GM19043 (cell line): ENCODE measurements around the gene UVRAG.

Experiments used
- ATAC-seq: cut with Tn5 transposase; IDR thresholded peaks from one replicate; pipeline ENCODE4 v1.9.1; 2021; ENCODE audit warnings: low read depth; ENCODE audit not compliant: unreplicated experiment

UVRAG gene

GRCh38 chr11:76156971-76157427 lies 342.0 kb downstream of the UVRAG start:
- ATAC-seq, result no peak

GRCh38 chr11:76157891-76158290 lies 342.9 kb downstream of the UVRAG start:
- no peak for ATAC-seq

DNA sequence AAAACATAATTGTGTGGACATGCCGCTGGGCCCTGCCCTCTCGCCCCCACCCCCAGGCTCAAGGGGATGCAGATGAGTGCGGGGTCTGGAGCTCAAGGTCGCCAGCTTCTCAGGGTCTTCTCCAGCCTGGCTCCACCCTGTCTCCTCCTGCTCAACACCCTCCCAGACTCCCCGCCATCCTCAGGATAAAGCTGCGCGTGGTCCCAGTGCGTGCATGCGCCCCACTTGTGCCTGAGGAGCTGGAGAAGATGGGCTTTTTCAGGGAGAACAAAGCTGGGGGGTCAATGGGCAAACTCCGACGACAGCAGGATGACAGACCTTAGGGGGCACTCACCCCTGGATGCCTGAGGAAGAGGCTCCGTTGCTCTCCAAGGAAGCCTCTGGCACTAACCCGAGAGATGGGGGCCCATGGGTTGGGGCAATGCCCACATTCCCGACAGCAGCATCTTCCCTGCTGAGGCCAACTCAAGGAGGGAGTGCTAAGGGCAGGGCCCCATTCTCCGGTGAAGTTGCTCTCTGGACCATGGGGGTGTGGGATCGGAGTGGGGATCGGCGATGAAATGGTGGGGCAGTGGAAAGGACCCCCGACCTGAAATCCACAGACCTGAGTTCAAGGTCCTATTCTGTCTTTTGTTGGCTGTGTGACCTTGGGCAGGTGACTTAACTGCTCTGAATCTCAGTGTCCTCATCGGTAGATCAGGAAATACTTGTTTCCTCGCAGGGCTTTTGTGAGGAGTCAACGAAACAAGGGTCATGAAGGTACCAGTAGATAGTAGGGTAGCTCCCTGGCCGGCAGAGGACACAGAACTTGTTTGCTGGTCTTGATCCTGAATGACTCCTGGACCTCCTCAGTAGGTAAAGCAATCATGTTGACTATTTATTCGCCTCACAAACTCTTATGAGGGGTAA lies 343.6 kb downstream of the UVRAG start:
- no peak for ATAC-seq

DNA sequence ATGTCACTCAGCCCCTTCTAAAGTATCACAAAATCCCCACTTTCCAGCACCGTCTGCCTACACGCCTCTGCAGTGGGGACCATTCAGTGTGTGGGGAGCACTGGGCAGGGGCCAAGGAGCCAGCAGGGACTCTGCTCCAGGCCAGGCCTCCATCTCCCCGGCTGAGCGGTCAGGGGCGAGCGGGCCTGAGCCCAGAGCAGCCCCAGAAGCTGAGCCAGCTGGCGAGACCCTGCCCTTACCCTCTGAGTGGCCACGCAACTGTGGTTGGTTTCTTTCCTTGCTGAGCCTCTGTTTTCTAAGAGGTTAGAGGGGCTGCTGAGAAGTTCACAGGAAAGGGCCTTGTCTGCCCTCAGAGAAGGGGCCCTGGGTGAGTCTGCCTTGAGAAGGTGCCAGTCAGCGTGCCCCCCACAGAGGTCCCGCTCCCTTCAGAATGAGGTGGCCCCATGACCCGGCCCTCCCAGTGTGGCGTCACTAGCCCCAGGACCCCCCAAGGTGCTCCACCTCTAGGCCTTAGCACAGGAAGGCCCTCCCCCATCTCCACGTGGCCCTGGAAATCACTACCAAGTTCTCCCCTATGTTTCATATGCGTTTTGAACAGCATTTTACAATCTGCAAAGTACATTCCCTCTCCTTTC lies 344.4 kb downstream of the UVRAG start:
- no peak for ATAC-seq

GRCh38 chr11:76159983-76160661 lies 345.1 kb downstream of the UVRAG start:
- ATAC-seq, result no peak

- ATAC-seq, result no peak
Observed at GRCh38 chr11:76160856-76161255, 345.8 kb downstream of the UVRAG start.

DNA sequence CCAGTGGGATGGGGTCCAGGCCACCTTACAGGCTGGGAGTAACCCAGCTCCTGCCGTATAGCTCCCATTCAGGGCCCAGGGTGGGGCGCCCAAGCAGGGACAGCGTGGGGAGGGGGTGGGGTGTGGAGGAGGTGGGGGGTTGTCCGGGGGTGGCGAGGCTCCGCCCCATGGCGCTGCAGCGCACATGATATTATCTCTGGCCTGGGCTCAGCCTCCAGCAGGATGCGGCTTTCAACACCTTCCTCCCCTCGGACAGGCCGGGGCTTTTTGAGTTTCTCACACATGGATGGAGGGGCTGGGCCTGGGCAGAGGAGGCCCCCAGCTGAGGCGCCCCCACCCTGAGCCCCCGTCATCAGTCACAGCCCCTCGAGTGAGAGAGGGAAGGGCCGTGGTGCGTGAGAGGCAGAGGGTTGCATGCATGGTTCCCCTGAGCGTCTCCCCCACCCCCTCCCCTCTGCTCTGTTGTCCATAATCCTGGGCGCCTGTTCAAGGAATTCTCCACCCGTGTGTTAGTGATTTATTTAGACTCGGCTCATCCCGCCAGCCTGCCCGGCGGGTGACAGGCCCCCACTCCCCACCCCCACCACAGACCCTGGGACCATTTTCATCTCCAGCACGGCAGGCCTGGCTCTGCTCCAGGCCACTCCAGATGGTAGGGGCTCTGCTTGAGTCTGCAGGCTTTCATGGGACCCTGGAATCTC lies 346.4 kb downstream of the UVRAG start:
- no peak for ATAC-seq

- ATAC-seq, result no peak
Observed at GRCh38 chr11:76162336-76163288, 347.6 kb downstream of the UVRAG start.

GRCh38 chr11:76163289-76163880 lies 348.4 kb downstream of the UVRAG start:
- ATAC-seq, result no peak

GRCh38 chr11:76164081-76164480 lies 349.1 kb downstream of the UVRAG start:
- no peak for ATAC-seq

GRCh38 chr11:76164861-76165751 lies 350.1 kb downstream of the UVRAG start:
- ATAC-seq, result no peak

DNA sequence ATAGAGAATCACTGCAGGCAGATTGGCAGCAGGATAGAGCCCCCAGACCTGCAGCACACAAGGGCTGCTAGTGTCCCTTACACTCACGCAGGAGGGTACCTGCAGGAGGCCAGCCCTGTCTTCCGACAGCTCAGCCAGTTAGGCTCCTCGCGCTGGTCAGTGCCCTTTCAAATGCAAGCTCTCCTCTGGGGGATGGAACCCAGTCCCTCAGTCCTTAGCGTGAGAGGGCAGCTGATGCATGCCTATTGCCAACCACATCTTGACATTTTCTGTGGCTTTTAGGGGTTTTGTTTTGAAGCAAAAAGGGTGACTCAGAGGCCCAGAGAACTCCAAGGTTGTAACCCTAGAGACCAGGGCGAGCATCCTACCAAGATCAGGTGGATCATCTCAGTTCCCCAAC lies 351.3 kb downstream of the UVRAG start:
- ATAC-seq, result no peak

- no peak for ATAC-seq
Observed at GRCh38 chr11:76167590-76167989, 352.6 kb downstream of the UVRAG start.

DNA sequence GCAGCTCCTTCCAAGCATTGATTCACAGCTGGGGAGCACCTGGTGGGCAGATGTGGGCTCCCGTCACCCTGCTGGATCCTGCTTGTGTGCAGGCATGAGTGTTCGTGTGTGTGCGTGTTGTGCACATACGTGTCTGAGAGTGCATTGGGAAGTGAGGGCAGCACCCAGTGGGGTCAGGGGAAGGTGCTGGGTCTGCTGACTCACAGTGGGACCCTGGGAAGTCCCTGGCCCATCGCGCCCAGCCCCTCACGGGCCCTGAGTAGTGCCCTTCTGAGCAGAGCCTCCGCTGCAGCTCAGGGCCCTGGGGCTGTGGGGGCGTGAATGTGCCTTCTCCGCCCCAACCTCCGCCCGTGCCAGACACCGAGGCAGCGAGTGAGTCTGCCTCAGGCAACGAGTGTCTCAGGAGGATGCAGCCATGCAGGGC lies 354.5 kb downstream of the UVRAG start:
- no peak for ATAC-seq

DNA sequence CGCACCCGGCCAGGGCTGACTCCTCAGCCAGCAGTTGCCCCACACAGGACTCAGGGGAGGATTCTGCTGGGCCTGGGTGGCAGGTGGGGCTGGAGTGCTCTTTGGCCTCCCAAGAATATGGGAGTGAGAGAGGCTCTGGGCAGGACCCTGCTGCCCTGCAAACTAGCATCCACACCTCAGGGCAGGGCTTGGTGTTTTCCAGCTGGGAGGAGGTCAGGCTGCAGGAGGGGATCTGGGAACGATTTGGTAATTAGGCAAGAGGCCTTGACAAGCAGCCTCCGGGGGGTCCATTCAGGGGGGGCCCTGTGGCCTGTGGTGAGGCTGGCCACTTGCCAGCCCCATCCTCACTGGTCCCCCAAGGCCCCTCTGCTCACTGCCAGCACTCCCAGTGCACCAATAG lies 355.5 kb downstream of the UVRAG start:
- no peak for ATAC-seq

GRCh38 chr11:76172583-76172982 lies 357.6 kb downstream of the UVRAG start:
- no peak for ATAC-seq

DNA sequence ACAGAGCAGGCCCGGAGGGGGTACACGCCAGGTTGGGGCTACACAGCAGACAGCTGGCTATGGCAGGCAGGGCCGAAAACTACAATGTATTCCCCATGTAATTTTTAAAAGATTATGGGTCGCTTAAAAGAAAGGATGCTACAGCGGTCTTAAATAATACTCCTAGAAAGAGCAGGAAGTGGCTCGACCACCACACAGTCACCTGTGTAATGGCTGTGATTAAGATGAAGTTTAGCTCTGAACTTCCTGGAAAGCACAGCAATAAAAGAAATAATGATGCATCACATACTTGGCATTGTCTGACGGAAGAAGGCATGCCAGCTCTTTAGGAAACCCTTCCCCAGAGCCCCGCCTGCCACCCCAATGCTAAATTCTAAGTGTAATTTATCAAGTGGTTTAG lies 358.7 kb downstream of the UVRAG start:
- no peak for ATAC-seq

GRCh38 chr11:76174330-76174729 lies 359.3 kb downstream of the UVRAG start:
- no peak for ATAC-seq
